H1 (cell line): ENCODE measurements around the gene CHPF2. TPM values are rescaled to one million over a fixed set of nuclear protein-coding genes. Genes with fewer than 3 reads are reported as not detected.

Source experiments
- CTCF ChIA-PET: fragments of 300-600 bp; sonication (Branson Sonifier 250); formaldehyde crosslinking; loops from one replicate; lab custom pipeline; 2021; ENCODE audit not compliant: partially characterized antibody; lab: Charles Lee
- POLR2A ChIA-PET: fragments of 300-600 bp; sonication (Branson Sonifier 250); formaldehyde crosslinking; loops from one replicate; lab custom pipeline; 2021; ENCODE audit warnings: inconsistent platforms; ENCODE audit not compliant: partially characterized antibody; lab: Charles Lee
- DNase-seq, 2 experiments: peaks; one replicate each; pipeline versions ENCODE4 v3.0.0 to v3.0.0-alpha.2; 2010 to 2022; ENCODE audit warnings: low spot score in 2 of 2, low read depth in 1 of 2, mixed read lengths in 1 of 2
- FAIRE-seq: peaks from 2 replicates; lab custom pipeline; 2011; peaks lifted over from hg19 to GRCh38; lab: Jason Lieb, UNC
- H2AFZ ChIP-seq: 2 replicates; pipeline ENCODE4 v1.8.1; 2012; ENCODE audit warnings: low read length, inconsistent platforms
- H2AK5ac ChIP-seq: 2 replicates; pipeline ENCODE4 v1.6.1; 2013; ENCODE audit warnings: low read depth, low read length
- H2BK120ac ChIP-seq: replicated peaks from 2 replicates; pipeline ENCODE3; 2013; ENCODE audit warnings: low read depth, low read length, inconsistent platforms
- H2BK12ac ChIP-seq: 2 replicates; pipeline ENCODE4 v1.6.1; 2013; ENCODE audit warnings: low read depth, low read length
- H2BK15ac ChIP-seq: 2 replicates; pipeline ENCODE4 v1.6.1; 2013; ENCODE audit warnings: low read length
- H2BK20ac ChIP-seq: 2 replicates; pipeline ENCODE4 v1.6.1; 2013; ENCODE audit warnings: low read length
- H2BK5ac ChIP-seq: 2 replicates; pipeline ENCODE4 v1.6.1; 2013; ENCODE audit warnings: low read depth, low read length
- H3K14ac ChIP-seq: 2 replicates; pipeline ENCODE4 v1.6.1; 2013; ENCODE audit warnings: inconsistent platforms; ENCODE audit not compliant: insufficient read length
- H3K18ac ChIP-seq: 2 replicates; pipeline ENCODE4 v1.6.1; 2013; ENCODE audit warnings: low read length; ENCODE audit errors: extremely low read depth
- H3K23ac ChIP-seq: 2 replicates; pipeline ENCODE4 v1.6.1; 2013; ENCODE audit warnings: inconsistent platforms; ENCODE audit not compliant: insufficient read length
- H3K23me2 ChIP-seq: 2 replicates; pipeline ENCODE4 v1.6.1; 2013; ENCODE audit warnings: low read depth, low read length
- H3K27ac ChIP-seq: 2 replicates; pipeline ENCODE4 v1.6.1; 2011; ENCODE audit warnings: low read depth, low read length, inconsistent platforms
- H3K27me3 ChIP-seq, 4 experiments: replicated peaks in 1 of 4; 1 replicate in 1 of 4; 2 replicates in 3 of 4; pipeline versions ENCODE4 v1.6.1 to v1.8.1; 2011 to 2013; ENCODE audit warnings: low read length in 3 of 4, mild to moderate bottlenecking in 3 of 4, inconsistent platforms in 2 of 4, mixed read lengths in 2 of 4, moderate library complexity in 1 of 4; ENCODE audit not compliant: control insufficient read depth in 3 of 4, insufficient read depth in 3 of 4; ENCODE audit errors: extremely low read depth in 1 of 4
- H3K36me3 ChIP-seq, 4 experiments: 2 replicates each; pipeline versions ENCODE4 v1.6.1 to v1.8.1; 2011 to 2013; ENCODE audit warnings: mild to moderate bottlenecking in 4 of 4, low read length in 3 of 4, moderate library complexity in 2 of 4, control low read depth in 1 of 4, inconsistent platforms in 1 of 4; ENCODE audit not compliant: insufficient read depth in 4 of 4, control insufficient read depth in 2 of 4
- H3K4ac ChIP-seq: replicated peaks from 2 replicates; pipeline ENCODE3; 2013; ENCODE audit warnings: low read length, low read depth, mixed read lengths, inconsistent platforms; ENCODE audit not compliant: insufficient read length
- H3K4me1 ChIP-seq, 4 experiments: replicated peaks in 1 of 4; 1 replicate in 1 of 4; 2 replicates in 3 of 4; pipeline versions ENCODE4 v1.6.1 to v1.8.1; 2011 to 2013; ENCODE audit warnings: low read length in 3 of 4, inconsistent platforms in 2 of 4, mixed read lengths in 1 of 4; ENCODE audit not compliant: insufficient read depth in 4 of 4, control insufficient read depth in 3 of 4
- H3K4me2 ChIP-seq, 2 experiments: 2 replicates each; pipeline versions ENCODE4 v1.6.1 to v1.8.1; 2011 to 2013; ENCODE audit warnings: low read depth in 2 of 2, low read length in 2 of 2, control low read depth in 1 of 2, inconsistent platforms in 1 of 2, mild to moderate bottlenecking in 1 of 2; ENCODE audit not compliant: insufficient read depth in 1 of 2
- H3K4me3 ChIP-seq, 4 experiments: fragments of 200-600, 300-600 bp in 1 of 4; sonication (generic), shearing (Covaris generic), sonication (Bioruptor Twin) in 1 of 4; 2 replicates each; pipeline versions ENCODE4 v1.5.1 to v1.8.1; 2011 to 2016; ENCODE audit warnings: low read length in 4 of 4, low read depth in 3 of 4, control low read depth in 2 of 4, inconsistent platforms in 2 of 4, mild to moderate bottlenecking in 2 of 4, mixed read lengths in 1 of 4, moderate library complexity in 1 of 4; ENCODE audit not compliant: insufficient read depth in 2 of 4; ENCODE audit errors: extremely low read depth in 1 of 4
- H3K56ac ChIP-seq: replicated peaks from 2 replicates; pipeline ENCODE3; 2013; ENCODE audit warnings: low read depth, mild to moderate bottlenecking, mixed read lengths, low read length, inconsistent platforms; ENCODE audit not compliant: insufficient read length
- H3K79me1 ChIP-seq: 2 replicates; pipeline ENCODE4 v1.6.1; 2013; ENCODE audit warnings: low read depth, low read length, control low read depth
- H3K79me2 ChIP-seq, 2 experiments: 2 replicates each; pipeline versions ENCODE4 v1.6.1 to v1.8.1; 2012 to 2013; ENCODE audit warnings: low read length in 2 of 2, mild to moderate bottlenecking in 2 of 2, inconsistent platforms in 1 of 2; ENCODE audit not compliant: insufficient read depth in 2 of 2, control insufficient read depth in 1 of 2
- H3K9ac ChIP-seq, 4 experiments: replicated peaks in 1 of 4; 1 replicate in 1 of 4; 2 replicates in 3 of 4; pipeline versions ENCODE4 v1.6.1 to v1.8.1; 2011 to 2013; ENCODE audit warnings: low read depth in 3 of 4, low read length in 3 of 4, control low read depth in 2 of 4, mild to moderate bottlenecking in 2 of 4, moderate library complexity in 2 of 4, inconsistent platforms in 1 of 4; ENCODE audit errors: extremely low read depth in 1 of 4
- H3K9me3 ChIP-seq, 2 experiments: 2 replicates each; pipeline versions ENCODE4 v1.6.1 to v1.8.1; 2012 to 2013; ENCODE audit warnings: mild to moderate bottlenecking in 2 of 2, moderate library complexity in 2 of 2, control low read depth in 1 of 2, inconsistent platforms in 1 of 2, low read depth in 1 of 2, low read length in 1 of 2, mixed read lengths in 1 of 2; ENCODE audit not compliant: insufficient read depth in 2 of 2
- H4K20me1 ChIP-seq, 2 experiments: replicated peaks in 1 of 2; 2 replicates each; pipeline versions ENCODE3 to v1.8.1; 2011 to 2013; ENCODE audit warnings: inconsistent platforms in 2 of 2, low read length in 2 of 2, mild to moderate bottlenecking in 1 of 2; ENCODE audit not compliant: insufficient read depth in 2 of 2, control insufficient read depth in 1 of 2
- H4K5ac ChIP-seq: 2 replicates; pipeline ENCODE4 v1.6.1; 2013; ENCODE audit warnings: low read length, low read depth, mixed read lengths, inconsistent platforms; ENCODE audit not compliant: insufficient read length
- H4K8ac ChIP-seq: 2 replicates; pipeline ENCODE4 v1.8.0; 2013; ENCODE audit warnings: mild to moderate bottlenecking, moderate library complexity, low read length, inconsistent platforms; ENCODE audit not compliant: insufficient read depth; ENCODE audit errors: extremely low read depth
- H4K91ac ChIP-seq: replicated peaks from 2 replicates; pipeline ENCODE3; 2013; ENCODE audit warnings: low read length, mixed read lengths, inconsistent platforms; ENCODE audit not compliant: insufficient read length
- POU5F1 ChIP-seq: IDR thresholded peaks from 2 replicates; pipeline ENCODE4 v1.6.1; 2011; ENCODE audit warnings: low read depth, mild to moderate bottlenecking, low read length, moderate library complexity
- SIN3A ChIP-seq, 2 experiments: IDR thresholded peaks in 1 of 2; conservative IDR thresholded peaks in 1 of 2; 2 replicates each; pipeline ENCODE4 v1.6.1; 2011 to 2012; ENCODE audit warnings: low read length in 2 of 2, improper control_type of control experiment in 1 of 2, low read depth in 1 of 2, mild to moderate bottlenecking in 1 of 2
- WGBS, 2 experiments: shearing (Covaris generic) in 1 of 2; methylation state at CpG; one replicate each; pipeline versions ENCODE4 v1.1.6 to v1.1.7; 2013 to 2015; ENCODE audit warnings: low lambda C conversion rate in 2 of 2, mixed read lengths in 2 of 2, inconsistent platforms in 1 of 2, low coverage in 1 of 2, missing lambda C conversion rate in 1 of 2; ENCODE audit not compliant: insufficient replicate concordance in 2 of 2, insufficient coverage in 1 of 2, insufficient read length in 1 of 2; ENCODE audit errors: extremely low coverage in 1 of 2, missing lambda C conversion rate in 1 of 2; 5-methylcytosine and 5-hydroxymethylcytosine counted together
- polyA plus RNA-seq, 7 experiments: library from polyadenylated mRNA; depleted of rRNA in 3 of 7; stranded (reverse) in 5 of 7; unstranded in 2 of 7; fragments of >200 nt in 5 of 7; fragments of 200-250 nt in 2 of 7; gene quantifications; 1 replicate in 5 of 7; 2 replicates in 1 of 7; 4 replicates in 1 of 7; pipeline versions ENCODE4 v1.2.1 to v1.2.3, GENCODE V29; 2011 to 2013; ENCODE audit warnings: missing spikeins in 2 of 7, mixed read lengths in 2 of 7
- total RNA-seq: library from RNA; stranded (reverse); fragmentation: NEBNext Ultra II Directional; extraction: Animal tissue kit (Norgen Biotek cat#: 25700); gene quantifications from 2 replicates; pipeline ENCODE4 v1.2.1, GENCODE V29; 2021

The CHPF2 gene
- total and polyA plus RNA-seq, 2 of the 8 experiments (the other 6 are each of a cell fraction or from before 2014, with no cell fraction given): 14.4 to 20.6 TPM

- Histone ChIP-seq H4K91ac (peak overlapping the region; percentile 8), H3K23ac (no peak overlapping the region), H3K4ac (peak overlapping the region; percentile 64), H3K14ac (no peak overlapping the region), H4K5ac (no peak overlapping the region), H4K20me1 (peaks cover 1 to 9% of the 10 kb centered on the region in 2 experiments), H3K36me3 (no peaks in the 10 kb centered on the region), H3K79me1 (no peaks in the 10 kb centered on the region), H3K79me2 (no peaks in the 10 kb centered on the region), H2BK15ac (0 out of 2 replicates have a peak overlapping the region, but pooled peaks have one; percentile 88), H3K23me2 (peaks cover 29% of the 10 kb centered on the region), H3K4me1 (peaks cover 0 to 56% (median 38%) of the 10 kb centered on the region in 4 experiments; a peak in 6 of 7 replicates), H3K18ac (peak overlapping the region; percentile 78; the same call in 1 of the 2 replicates), H3K9me3 (no peaks in the 10 kb centered on the region), H2BK120ac (no peak overlapping the region), H4K8ac (no peak overlapping the region; the same call in none of the 2 replicates), H3K27me3 (peaks cover 20 to 71% (median 60%) of the 10 kb centered on the region in 4 experiments), H2AFZ (no peak overlapping the region), H3K4me3 (no peak overlapping the region; a peak in 3 of 8 replicates), H3K27ac (no peak overlapping the region), H2BK12ac (peak overlapping the region; percentile 96; the same call in 1 of the 2 replicates), H2AK5ac (peak overlapping the region; percentile 93), H3K9ac (no peak overlapping the region; a peak in 1 of 7 replicates), H3K56ac (no peak overlapping the region), H3K4me2 (peak overlapping the region; percentile 77 to 99; a peak in 3 of 4 replicates), H2BK20ac (peak overlapping the region; percentile 43), H2BK5ac (peak overlapping the region; percentile 26; the same call in 1 of the 2 replicates)
- TF ChIP-seq POU5F1 (no peak), SIN3A (conservative IDR thresholded peaks at IDR 0.05 in 1 of 2, IDR thresholded peaks at IDR 0.05 in 1 of 2; ENCODE audit: low read depth in 1 of 2, low read length in 2 of 2) (no peak)
- no peak for DNase-seq
- WGBS, 2 experiments: 70% methylated on average over 7 of the region's 7 CpGs; no CpG with 5 or more reads in 1 of the 2 experiments
- no peak for FAIRE-seq
- ChIA-PET POLR2A (interaction anchor here (0.7 to 3.1 kb wide), 3 partner anchors 9 to 27 kb away, joined by 3 to 22 read pairs (median 5); partner anchors contain the start of gene CHPF2), CTCF (interaction anchor here (0.7 to 3.3 kb wide), 9 partner anchors 9 to 120 kb away, joined by 3 to 14 read pairs (median 4); no protein-coding TSS in a partner anchor)
Measured at GRCh38 chr7:151250181-151251132, 18.2 kb downstream of the CHPF2 start.
